GM19467 (cell line): ENCODE data around the gene LUC7L.
"Not testable (repeated sequence)": the region's sequence is repeated elsewhere in the genome, so short reads cannot be mapped to it uniquely, and the experiment has no call there.

Source experiments
- ATAC-seq: cut with Tn5 transposase; IDR thresholded peaks from one replicate; pipeline ENCODE4 v1.9.1; 2021; ENCODE audit warnings: mild to moderate bottlenecking, moderate library complexity; ENCODE audit not compliant: unreplicated experiment

The LUC7L gene

GRCh38 chr16:230949-231348 is 1.7 kb upstream of the LUC7L start:
- ATAC-seq, result no peak

- not testable (repeated sequence) for ATAC-seq
Observed at GRCh38 chr16:230351-230750, 1.1 kb upstream of the LUC7L start.

- no peak for ATAC-seq
Observed at GRCh38 chr16:229731-230281, 557 bp upstream of the LUC7L start.

DNA sequence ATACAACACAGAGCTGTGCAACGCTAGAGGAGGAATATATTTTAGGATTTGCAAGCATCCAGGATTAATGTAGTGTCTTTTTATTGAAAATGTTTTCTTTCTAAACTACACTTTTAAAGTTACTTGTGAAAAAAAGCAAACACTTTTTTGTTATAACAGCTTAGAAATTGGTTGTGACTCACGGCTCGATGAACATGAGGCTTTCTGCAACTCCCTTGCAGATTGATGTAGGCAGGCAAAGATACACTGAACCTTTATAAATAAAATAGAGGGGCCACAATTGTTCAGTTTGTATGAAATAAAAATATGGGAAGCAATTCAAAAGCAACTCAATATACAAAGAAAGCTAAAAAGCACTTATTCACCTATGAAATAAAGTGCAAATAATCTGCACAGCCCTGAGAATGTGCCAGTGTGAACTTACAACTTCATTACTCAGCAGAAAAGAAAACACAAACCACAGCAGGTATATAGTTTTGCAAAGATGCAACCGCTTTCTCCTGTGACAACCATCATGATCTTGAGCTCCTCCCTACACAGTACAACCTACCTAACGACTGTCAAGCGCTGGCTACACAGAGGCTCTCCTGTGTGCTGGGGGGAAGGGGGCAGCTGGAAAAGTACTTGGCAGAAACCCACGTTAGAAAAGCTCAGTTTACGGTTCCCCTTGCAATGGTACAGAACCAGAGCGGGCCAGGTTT is 948 bp downstream of the LUC7L start:
- ATAC-seq, result no peak

- no peak for ATAC-seq
Observed at GRCh38 chr16:220021-220420, 9.2 kb downstream of the LUC7L start.

- ATAC-seq, result no peak
Observed at GRCh38 chr16:212999-213398, 16.2 kb downstream of the LUC7L start.

DNA sequence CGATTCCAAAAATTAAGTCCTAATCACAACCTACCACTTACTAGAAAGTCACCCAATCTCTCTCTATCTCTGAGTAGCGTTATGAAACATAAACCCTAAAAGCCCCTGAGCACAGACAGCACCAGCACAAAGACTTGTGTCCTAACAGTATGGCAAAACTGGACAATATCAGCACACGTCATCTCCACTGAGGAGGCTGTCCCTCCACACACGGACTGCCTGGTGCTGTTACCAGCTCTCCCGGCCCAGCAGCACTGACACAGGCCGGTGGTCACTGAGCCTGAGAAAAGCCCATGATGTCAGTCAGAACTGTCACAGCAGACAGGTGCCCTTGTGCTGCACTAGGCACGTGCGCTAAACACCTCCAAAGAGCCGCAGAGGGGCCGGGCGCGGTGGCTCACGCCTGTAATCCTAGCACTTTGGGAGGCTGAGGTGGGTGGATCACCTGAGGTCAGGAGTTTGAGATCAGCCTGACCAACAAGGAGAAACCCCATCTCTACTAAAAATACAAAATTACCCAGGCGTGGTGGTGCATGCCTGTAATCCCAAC is 17.5 kb downstream of the LUC7L start:
- ATAC-seq, result not testable (repeated sequence)

- not testable (repeated sequence) for ATAC-seq
Observed at GRCh38 chr16:209359-209758, 19.9 kb downstream of the LUC7L start.

DNA sequence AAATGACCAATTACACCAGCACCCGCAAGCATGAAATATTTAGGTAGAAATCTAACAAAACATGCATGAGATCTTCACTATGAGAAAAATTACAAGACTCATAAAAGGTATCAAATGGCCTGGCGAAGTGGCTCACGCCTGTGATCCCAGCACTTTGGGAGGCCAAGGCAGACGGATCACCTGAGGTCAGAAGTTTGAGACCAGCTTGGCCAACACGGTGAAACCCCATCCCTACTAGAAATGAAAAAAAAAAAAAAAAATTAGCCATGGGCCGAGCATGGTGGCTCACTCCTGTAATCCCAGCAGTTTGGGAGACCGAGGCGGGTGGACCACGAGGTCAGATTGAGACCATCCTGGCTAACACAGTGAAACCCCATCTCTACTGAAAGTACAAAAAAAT is 25.2 kb downstream of the LUC7L start:
- ATAC-seq, result not testable (repeated sequence)

- no peak for ATAC-seq
Observed at GRCh38 chr16:203246-203645, 26.0 kb downstream of the LUC7L start.

DNA sequence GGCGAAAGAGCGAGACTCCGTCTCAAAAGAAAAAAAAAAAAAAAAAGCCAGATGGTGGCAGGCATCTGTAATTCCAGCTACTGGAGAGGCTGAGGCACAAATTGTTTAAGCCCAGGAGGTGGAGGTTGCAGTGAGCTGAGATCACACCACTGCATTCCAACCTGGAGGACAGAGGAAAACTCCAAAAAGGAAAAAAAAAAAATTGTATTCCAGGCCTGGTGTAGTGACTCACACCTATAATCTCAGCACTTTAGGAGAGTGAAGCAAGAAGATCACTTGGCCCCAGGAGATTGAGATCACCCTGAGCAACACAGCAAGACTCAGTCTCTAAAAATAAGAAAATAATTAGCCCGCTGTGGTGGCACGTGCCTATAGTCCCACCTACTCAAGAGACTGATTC is 28.9 kb downstream of the LUC7L start:
- ATAC-seq, result no peak

DNA sequence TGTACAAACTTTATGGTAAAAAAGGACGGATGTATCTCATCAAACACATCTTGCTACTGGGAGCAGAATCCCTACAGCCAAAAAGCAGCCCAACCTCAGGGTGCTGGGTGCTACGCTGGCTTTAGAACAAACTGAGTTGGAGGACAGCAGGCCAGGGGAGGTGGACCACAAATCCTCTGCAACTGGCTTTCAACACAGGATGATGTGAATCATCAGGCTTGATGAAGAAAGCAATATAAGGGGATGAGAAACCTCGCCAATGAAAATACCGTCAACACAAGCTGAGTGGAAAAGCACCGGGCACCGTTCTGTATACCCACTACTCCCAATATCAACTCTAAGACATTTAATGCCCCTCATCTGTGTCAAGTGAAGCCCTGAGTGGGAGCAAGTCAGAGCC is 34.7 kb downstream of the LUC7L start:
- ATAC-seq, result no peak

DNA sequence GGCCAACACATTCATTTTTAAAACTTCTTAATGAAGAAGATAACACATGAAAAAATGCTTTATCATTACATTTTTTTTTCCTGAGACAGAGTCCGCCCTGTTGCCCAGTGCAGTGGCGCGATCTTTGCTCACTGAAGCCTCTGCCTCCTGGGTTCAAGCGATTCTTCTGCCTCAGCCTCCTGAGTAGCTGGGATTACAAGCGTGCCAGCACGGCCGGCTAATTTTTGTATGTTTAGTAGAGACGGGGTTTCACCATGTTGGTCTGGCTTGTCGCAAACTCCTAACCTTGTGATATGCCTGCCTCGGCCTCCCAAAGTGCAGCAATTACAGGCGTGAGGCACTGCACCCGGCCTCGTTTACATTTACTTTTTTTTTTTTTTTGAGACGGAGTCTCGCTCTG is 35.8 kb downstream of the LUC7L start:
- ATAC-seq, result no peak

DNA sequence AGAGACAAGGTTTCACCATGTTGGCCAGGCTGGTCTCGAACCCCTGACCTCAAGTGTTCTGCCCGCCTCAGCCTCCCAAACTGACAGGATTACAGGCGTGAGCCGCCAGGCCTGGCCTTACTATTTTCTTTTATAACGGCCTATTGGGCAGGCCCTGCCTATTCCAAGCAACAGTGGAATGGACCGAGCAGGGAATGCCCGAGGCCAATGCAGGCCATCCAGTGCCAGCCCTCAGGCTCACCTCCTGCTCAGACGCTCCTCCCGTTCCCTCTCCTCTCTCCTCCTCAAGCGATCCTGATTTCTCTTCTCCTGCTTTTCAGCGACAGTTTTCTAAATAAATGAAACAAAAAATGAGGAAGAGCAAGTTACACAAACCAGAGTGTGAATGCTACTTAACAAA is 36.6 kb downstream of the LUC7L start:
- no peak for ATAC-seq

DNA sequence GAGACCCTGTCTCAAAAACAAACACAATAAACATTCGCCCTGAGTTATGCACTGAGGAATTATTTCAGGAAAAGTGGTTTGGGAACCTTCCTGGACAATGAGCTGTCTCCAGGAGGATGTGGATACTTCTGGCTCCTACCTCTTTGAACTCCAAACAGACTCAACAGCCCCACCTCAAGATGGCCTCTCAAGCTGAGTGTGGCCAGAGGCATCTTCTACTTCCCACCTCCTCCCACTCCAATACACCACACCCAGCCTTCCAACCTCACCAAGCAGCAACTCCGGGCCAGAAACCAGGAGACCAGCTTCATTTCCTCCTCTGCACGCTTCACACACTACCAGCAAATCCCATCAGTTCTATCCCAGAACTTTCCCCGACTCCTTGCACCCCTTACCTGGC is 37.4 kb downstream of the LUC7L start:
- no peak for ATAC-seq

DNA sequence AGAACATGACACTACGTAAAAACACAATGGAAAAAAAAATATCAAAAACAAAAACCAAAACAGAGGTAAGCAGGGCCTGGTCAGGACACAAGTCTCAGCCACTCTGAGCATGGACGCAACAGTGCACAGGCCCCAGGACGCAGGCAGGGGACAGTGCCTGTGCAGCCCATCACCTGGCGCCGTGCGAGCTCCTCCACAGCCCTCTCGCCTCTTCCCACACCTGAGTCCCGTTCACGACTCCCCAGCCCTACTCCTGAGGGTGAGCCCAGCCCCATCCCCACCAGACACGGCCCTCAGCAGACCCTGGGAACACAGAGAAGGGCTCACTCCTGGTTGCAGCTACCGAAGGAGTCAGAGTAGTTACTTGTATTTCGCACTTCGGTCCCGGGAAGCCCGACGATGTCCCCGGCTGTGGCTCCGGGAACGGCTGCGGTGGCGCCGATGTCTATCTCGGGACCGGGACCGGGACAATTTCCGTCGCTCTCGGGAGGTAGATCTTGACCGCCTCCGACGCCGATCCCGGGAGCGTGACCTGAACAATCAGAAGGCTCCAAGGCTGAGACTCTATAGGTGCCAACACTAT is 39.6 kb downstream of the LUC7L start:
- no peak for ATAC-seq

DNA sequence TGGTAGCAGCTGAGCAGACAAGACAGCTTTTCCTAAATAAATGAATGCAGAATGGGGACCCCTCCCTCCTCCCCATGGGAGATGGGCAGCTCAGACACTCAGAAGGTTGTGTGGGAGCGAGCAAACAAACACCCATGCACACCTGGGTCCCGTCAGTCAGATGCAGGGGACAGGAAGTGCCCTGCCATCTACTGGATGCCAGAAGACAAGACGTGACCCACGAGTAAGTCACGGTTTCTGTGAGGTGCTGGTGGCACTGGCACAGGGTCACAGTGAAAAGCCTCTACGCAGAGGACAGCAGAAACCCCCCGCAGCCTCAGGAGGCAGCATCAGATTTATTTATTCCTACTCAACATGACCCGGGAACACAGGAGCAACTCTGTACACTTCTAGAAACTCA is 40.6 kb downstream of the LUC7L start:
- ATAC-seq, result no peak

- no peak for ATAC-seq
Observed at GRCh38 chr16:187330-187729, 41.9 kb downstream of the LUC7L start.

- ATAC-seq, result no peak
Observed at GRCh38 chr16:185691-186090, 43.6 kb downstream of the LUC7L start.

GRCh38 chr16:185213-185612 is 44.0 kb downstream of the LUC7L start:
- no peak for ATAC-seq

GRCh38 chr16:183005-183404 is 46.2 kb downstream of the LUC7L start:
- no peak for ATAC-seq

DNA sequence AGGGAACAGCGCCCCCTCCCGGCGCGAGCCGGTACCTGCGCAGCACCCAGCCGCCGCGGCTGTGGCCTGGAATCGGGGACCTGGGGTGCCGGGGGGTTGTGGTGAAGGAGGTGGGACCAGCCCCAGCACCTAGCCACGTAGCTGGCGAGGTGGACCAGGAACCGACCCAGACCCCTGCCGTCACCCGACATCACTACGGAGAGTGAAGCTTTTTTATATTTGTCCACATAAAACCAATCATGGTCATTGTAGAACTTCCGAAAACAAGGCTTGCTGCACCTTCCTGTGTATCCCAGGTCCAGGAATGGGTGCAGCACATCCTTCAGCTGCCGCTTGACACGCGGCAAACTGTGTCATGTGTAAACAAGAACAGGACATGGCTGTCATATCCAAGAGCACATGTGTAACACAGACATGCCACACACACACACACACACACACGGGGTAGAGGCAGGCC is 47.7 kb downstream of the LUC7L start:
- ATAC-seq, result no peak
